ENCODE measurements around the gene ZNF516.

ZNF516 gene

GRCh38 chr18:76374330-76375281 is 120.4 kb downstream of the ZNF516 start:
- Histone ChIP-seq H3K27ac (ENCODE audit: extremely low read depth, low read depth, low read length) (no peak overlapping the region), H3K4me1 (ENCODE audit: control insufficient read depth, insufficient read depth, low read length) (no peaks in the 10 kb centered on the region), H3K4me3 (ENCODE audit: low read depth, low read length) (no peak overlapping the region), H3K36me3 (ENCODE audit: control insufficient read depth in 2 of 2, insufficient read depth in 1 of 2, low read length in 2 of 2) (peaks cover 0 to 35% of the 10 kb centered on the region in 2 experiments; a peak in 2 of 3 replicates), H3K9me3 (ENCODE audit: control insufficient read depth, insufficient read depth, low read depth, low read length) (no peaks in the 10 kb centered on the region)
- no peak for TF ChIP-seq YY1 (tag by site-specific recombination; IDR thresholded peaks at IDR 0.05)
- TF ChIP-seq ZNF843 (tag by site-specific recombination; IDR thresholded peaks at IDR 0.05): no peak
- TF ChIP-seq ZNF416 (tag by site-specific recombination; IDR thresholded peaks at IDR 0.05): no peak
- no peak for TF ChIP-seq ATF2 (tag by site-specific recombination; IDR thresholded peaks at IDR 0.05; ENCODE audit: low read depth)
- no peak for TF ChIP-seq SCRT2 (tag by site-specific recombination; IDR thresholded peaks at IDR 0.05)
- TF ChIP-seq ZNF362 (tag by site-specific recombination; IDR thresholded peaks at IDR 0.05): no peak
- no peak for TF ChIP-seq ZNF404 (tag by site-specific recombination; IDR thresholded peaks at IDR 0.05)
- no peak for TF ChIP-seq ZNF510 (tag by site-specific recombination; IDR thresholded peaks at IDR 0.05; ENCODE audit: insufficient replicate concordance)
- TF ChIP-seq GLIS1 (tag by site-specific recombination; IDR thresholded peaks at IDR 0.05): no peak
- no peak for TF ChIP-seq ZNF621 (tag by site-specific recombination; IDR thresholded peaks at IDR 0.05)
- TF ChIP-seq PBX3 (CRISPR knock-in tag; IDR thresholded peaks at IDR 0.05): no peak
- TF ChIP-seq ZNF280C (tag by site-specific recombination; IDR thresholded peaks at IDR 0.05): no peak
- no peak for TF ChIP-seq ZNF423 (tag by site-specific recombination; IDR thresholded peaks at IDR 0.05)
- no peak for TF ChIP-seq ZNF266 (tag by site-specific recombination; IDR thresholded peaks at IDR 0.05; ENCODE audit: low read depth)
- TF ChIP-seq ZNF513 (tag by site-specific recombination; IDR thresholded peaks at IDR 0.05): no peak
- TF ChIP-seq ZNF221 (tag by site-specific recombination; IDR thresholded peaks at IDR 0.05; ENCODE audit: borderline replicate concordance): no peak
- no peak for TF ChIP-seq ZNF324 (tag by site-specific recombination; IDR thresholded peaks at IDR 0.05)
- TF ChIP-seq ZNF76 (tag by site-specific recombination; IDR thresholded peaks at IDR 0.05; ENCODE audit: borderline replicate concordance, low read depth): no peak
- no peak for TF ChIP-seq ZNF157 (tag by site-specific recombination; IDR thresholded peaks at IDR 0.05)
- ChIA-PET CTCF (interaction anchor here (1.1 to 1.6 kb wide), 2 partner anchors 10 to 24 kb away, joined by 3 to 5 read pairs; no protein-coding TSS in a partner anchor), POLR2A (no interaction called here)

Data from HEK293 (cell line).